Measurements from ENCODE around the gene ITPK1.

GRCh38 chr14:93057586-93058280 lies 58.0 kb downstream of the ITPK1 start:
- TF ChIP-seq CTCF (IDR thresholded peaks at IDR 0.05) (no peak), POLR2A (IDR thresholded peaks at IDR 0.05) (no peak)

All from thyroid gland (tissue), 4 donors.